NK-92 (cell line): ENCODE results near the gene TMEM248.
"Not testable (repeated sequence)": the region's sequence is repeated elsewhere in the genome, so short reads cannot be mapped to it uniquely, and the experiment has no call there.

ENCODE experiments used
- DNase-seq: peaks from one replicate; lab custom pipeline; 2025; ENCODE audit not compliant: unreplicated experiment; lab: John Stamatoyannopoulos, UW

The TMEM248 gene

DNA sequence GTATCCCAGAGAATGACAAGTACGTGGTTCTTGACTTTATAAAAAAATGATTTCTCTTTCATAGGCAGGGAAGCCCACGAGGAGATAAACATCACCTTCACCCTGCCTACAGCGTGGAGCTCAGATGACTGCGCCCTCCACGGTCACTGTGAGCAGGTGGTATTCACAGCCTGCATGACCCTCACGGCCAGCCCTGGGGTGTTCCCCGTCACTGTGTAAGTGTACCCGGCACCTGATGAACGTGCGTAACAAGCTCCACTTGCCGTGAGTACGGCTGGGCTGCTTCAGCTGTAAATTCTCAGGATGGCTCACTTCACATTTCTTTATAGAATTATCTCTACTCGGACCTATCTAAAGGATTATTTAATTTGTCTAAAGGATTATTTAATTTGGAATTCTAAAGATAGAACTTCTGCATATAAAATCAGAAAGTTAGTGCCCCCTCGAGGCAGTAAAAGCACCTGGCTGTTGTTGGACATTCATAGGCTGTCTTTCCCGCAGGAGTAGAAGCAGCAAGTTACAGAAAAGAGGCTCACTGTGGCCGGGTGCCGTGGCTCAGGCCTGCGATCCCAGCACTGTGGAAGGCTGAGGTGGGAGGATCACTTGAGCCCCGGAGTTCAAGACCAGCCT is 27.6 kb downstream of the TMEM248 start:
- no peak for DNase-seq

DNA sequence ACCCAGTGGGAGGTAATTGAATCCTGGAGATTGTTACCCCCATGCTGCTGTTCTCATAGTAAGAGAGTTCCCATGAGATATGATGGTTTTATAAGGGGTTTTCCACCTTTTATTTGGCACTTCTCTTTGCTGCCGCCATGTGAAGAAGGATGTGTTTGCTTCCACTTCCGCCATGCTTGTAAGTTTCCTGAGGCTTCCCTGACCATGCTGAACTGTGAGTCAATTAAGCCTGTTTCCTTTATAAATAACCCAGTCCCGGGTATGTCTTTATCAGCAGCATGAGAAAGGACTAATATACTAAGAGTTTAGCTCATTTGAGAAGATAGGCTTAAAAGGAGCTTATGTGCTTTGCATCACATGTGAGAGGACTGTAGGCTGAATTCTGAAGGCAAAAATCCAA is 29.3 kb downstream of the TMEM248 start:
- DNase-seq, result no peak

DNA sequence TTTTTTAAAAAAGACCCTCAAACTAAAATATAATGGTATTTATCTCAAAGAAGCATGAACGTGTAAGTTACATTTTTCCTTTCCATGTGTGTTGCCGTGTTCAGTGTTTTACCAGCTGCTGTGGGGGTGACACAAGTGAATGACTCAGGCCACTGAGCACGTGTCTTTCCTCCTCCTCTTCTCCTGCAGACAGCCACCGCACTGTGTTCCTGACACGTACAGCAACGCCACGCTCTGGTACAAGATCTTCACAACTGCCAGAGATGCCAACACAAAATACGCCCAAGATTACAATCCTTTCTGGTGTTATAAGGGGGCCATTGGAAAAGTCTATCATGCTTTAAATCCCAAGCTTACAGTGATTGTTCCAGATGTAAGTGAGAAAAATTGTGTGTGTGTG is 29.7 kb downstream of the TMEM248 start:
- no peak for DNase-seq

DNA sequence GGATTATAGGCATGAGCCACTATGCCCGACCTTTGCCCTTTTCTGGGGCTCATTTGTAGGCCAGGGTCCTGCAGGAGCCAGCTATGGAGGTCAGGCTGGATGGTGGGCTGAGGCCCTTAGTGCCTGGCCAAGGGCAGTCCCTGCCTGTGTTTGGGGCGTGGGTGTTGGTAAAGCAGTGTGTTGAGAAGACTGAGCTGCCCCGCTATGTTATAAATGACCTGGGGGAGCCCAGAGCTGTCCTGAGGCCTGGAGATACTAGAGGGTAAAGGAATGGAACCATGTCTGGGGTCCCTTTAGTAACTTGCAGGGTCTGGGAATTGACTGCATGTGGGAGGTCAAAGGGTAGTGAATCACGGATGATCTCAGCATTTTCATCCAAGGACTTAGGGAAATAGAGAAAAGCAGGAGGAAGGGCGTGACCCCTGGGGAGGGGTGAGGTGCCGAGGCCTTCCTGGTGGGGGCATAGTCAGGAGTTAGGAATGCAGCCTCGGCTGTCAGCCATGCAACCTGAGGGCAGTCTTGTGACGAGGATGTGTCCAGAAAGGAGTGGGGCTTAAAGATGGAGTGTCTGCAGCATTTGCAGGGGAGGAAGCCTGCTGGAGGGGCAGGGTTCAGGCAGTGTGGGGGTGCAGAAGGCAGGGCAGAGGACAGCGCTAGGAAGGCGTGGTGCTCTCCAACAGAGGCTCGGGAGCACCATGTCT is 31.5 kb downstream of the TMEM248 start:
- DNase-seq, result no peak

DNA sequence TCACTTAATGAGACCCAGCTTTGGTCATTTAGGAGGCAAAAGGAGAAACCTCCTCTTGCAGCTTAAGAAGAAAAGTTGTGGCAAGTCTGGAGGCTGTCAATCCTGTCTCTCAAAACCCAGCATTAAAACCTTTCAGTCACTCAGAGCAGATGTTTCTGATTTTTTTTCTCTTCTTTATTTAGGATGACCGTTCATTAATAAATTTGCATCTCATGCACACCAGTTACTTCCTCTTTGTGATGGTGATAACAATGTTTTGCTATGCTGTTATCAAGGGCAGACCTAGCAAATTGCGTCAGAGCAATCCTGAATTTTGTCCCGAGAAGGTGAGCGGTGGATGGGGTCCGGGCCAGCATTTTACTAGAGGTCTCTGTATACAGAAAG is 32.0 kb downstream of the TMEM248 start:
- no peak for DNase-seq

DNA sequence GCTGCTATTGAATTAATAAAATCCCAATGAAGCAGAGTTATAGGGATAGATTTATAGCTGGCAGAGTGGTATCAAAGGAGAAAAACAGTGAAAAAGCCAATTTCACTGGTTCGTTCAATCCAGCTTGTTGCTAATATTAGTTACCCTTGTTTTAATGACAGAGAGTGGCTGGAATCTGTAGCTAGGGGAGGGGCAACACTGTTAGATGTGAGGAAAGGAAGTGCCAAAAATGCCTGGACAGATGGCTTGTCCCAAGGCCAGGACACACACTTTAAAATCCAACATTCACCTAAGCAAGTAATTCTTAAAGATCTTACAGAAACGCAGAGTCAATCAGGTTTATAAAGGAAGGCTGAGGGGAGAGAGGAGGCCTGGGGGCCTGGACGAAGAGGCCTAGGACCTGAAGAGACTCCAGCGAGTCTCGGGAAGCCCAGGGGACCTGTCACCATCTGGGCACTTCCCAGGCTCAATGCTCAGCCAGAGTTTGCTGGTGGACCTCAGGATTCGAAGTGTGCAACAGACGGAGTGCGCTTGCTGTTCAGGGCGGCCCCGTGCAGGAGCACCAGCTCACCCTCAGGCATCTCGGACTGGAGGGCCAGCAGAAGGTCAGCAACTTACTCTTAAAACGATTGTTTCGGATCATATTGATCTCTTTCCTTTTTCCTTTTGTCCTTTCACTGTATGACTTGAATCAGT is 36.7 kb downstream of the TMEM248 start:
- no peak for DNase-seq

DNA sequence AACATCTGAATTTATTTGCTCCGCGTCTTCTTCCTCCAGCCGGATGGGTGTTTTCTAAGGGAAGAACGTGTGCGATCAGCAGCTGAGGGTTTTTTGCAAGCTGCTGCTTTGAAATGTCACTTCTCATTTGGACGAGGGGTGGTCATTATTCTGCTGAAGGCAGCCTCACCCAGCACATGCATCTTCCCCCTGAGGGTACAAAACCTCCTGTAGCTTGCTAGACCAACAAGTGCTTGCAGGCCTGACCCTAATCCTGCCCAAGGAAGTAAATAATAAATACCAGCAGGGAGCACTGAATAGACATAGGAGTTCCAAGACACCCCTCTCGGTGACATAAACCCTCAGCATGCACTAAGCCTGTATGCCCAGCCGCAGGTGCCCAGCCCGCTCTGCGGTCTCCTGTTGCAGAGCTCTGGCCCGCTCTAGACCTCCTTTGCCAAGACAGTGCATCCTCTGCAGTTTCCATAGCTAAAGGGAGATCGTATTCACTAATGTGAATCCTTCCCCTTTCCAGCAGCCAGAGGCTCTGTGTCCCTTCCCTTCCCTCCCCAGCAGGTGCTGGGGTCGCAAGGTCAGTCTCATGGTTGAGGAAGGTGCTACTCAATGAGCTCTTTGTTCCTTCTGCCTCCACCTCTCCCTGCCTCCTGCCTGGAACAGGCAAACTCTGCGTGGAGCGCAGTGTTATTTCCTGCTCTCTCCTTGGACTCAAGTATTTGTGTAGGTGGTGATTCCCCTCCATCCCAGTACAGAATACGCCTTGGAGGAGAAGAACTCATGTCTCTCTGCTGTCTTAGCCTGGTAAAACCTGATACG is 37.7 kb downstream of the TMEM248 start:
- DNase-seq, result no peak

DNA sequence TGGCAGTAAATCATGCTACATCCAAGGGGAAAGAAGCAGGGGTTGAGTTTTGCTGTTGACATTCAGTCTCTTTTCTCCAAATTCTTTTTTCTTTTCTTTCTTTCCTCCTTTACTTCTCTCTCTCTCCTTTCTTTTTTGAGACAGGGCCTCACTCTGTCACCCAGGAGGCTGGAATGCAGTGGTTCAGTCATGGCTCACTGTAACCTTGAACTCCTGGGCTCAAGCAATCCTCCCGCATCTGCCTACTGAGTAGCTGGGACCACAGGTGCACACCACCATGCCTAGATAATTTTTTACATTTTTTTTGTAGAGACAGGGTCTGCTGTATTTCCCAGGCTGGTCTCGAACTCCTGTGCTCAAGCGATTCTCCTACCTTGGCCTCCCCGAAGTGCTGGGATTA is 39.2 kb downstream of the TMEM248 start:
- DNase-seq, result no peak

DNA sequence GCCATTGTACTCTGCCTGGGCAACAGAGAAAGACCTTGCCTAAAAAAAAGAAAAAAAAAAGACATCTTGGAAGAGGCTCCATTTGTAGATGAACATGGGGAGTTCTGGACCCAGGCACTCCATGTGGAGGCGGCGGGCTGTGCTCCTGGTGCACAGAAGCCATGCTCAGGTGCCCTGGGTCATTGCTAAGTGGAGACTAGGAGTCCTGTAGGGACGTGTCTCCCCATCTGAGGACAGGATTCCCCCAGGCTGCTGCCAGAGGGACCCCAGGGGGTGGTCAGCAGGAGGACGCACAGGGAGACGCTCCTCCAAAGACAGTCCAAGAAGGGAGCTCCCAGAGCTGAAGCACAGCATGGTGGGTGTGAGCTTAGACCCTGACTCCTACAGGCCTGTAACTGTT is 40.1 kb downstream of the TMEM248 start:
- DNase-seq, result no peak

DNA sequence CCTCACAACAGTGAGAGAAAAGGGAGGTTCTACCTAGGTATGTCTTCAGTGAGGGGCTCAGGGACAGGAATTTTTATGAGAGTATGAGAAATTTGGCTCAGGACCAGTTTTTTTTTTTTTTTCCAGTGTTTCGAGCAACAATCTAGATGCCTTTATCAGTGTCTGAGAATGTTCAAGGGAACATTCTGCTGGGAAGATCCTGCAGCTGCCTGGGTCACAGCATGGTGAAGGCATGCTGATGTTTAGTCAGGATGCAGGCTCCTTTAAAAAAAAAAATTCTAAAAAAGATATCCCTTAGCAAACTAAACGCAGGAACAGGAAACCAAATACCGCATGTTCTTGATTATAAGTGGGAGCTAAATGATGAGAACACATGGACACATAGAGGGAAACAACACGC is 43.4 kb downstream of the TMEM248 start:
- DNase-seq, result no peak

DNA sequence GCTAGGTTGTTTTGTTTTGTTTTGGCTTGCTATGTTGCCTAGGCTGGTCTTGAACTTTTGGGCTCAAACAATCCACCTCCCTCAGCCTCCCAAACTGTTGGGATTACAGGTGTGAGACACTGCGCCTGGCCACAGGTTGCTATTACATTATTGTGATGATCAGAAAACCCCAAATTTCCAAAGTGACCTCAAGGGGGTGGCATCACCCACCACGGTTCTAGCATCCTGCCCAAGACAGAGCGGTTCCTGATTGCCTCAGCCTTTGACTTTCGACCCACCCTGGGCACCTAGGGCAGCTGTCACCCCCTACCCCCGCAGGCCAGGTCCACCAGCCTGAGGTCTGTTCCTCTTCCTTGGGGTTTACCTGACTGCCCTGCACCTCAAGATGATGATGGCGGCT is 46.0 kb downstream of the TMEM248 start:
- no peak for DNase-seq

DNA sequence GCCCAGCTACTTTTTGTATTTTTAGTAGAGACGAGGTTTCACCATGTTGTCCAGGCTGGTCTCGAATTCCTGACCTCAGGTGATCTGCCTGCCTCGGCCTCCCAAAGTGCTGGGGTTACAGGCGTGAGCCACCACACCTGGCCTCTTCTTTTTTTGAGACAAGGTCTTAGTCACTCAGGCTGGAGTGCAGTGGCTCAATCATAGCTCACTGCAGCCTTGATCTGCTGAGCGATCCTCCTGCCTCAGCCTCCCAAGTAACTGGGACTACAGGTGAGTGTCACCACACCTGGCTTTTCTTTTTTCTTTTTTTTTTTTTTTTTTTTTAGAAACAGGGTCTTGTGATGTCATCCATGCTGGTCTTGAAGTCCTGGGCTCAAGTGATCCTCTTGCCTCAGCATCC is 48.0 kb downstream of the TMEM248 start:
- DNase-seq, result not testable (repeated sequence)

DNA sequence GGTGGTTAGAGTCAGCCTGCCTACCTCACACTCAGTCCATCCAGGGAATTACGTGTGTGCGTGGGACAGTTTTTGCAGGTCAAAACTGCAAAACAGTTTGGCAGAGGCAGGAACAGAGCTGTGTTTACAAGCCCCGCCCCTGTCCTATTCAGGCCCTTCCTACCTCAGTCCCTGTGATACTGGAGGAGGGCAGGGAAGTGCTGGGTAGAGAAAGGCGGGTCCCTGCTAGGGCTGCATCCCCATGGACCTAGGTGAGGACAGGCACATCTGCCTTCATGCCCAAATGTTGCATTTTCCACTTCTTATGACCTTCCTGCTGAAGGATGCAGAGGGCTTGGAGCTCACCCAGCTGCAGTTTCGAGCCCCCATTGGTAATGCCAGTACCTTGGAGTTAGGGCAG is 49.3 kb downstream of the TMEM248 start:
- DNase-seq, result no peak

DNA sequence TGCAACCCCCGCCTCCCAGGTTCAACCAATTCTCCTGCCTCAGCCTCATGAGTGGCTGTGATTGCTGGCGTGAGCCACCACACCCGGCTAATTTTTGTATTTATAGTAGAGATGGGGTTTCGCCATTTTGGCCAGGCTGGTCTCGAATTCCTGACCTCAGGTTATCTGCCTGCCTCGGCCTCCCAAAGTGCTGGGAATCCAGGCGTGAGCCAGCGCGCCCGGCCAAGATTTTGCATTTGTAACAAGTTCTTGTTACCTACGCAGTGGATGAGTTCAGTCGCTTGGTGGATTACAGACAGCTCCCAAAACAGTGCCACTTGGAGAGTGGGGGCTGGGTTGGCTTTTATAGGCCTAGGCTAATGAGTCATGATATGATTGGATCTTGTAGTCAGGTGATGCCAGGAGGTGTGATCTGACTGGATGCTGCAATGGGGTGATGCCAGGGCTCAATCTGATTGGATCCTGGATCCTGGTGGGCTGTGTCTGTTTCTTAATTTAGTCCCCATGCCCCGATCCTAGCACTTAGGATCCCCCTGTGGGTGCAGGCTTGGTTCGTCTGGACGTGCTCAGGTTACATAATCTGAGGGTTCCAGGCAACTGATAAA is 54.1 kb downstream of the TMEM248 start:
- no peak for DNase-seq

DNA sequence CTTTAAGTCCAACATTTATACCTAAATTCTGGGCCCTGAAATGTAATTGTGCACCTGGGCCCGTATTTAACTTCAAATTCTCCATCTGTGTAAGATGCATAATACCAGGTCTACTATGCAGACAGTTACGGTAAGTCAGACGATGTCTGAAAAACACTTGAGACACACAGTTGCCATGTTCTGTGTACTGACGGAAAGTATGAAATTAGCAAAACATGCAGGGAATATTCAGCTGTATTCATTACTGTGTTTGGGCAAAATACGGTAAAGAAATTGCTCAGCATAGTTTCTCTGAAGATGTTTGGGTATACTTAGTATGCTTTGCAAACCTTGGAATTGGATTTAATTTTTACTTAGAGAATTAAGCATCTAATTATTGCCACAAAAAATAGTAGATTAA is 57.3 kb downstream of the TMEM248 start:
- not testable (repeated sequence) for DNase-seq

DNA sequence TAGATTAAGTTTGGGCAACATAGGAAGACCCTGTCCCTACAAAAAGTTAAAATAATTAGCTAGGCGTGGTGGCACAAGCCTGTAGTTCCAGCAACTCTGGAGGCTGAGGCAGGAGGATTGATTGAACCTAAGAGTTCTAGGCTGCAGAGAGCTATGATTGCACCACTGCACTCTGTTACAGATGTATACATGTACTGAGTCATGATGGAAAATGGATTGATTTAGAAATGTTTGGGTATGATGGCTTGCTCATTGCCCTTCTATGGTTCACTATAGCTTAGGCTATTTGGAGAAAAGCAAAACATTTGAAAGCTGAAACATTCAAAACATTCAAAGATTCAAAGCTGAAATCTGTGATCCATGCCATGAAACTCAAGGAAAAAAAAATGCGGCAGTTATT is 58.0 kb downstream of the TMEM248 start:
- DNase-seq, result not testable (repeated sequence)

DNA sequence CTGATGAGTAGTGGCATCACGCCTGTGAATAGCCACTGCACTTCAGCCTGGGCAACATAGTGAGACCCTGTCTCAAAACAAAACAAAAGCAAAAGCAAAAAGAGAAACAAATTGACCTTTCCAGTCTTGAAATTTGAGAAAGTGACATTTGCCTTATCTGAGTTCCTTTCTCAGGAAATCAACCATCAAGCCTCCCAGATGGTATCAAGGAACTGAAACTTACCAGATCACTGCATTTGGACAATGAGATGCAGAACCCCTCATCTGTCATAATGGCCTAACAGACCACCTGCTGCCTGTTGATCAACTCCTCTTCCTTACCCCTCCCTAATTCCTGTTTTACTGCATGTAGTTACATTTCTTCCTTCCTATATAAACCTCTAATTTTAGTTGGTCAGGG is 59.3 kb downstream of the TMEM248 start:
- not testable (repeated sequence) for DNase-seq

DNA sequence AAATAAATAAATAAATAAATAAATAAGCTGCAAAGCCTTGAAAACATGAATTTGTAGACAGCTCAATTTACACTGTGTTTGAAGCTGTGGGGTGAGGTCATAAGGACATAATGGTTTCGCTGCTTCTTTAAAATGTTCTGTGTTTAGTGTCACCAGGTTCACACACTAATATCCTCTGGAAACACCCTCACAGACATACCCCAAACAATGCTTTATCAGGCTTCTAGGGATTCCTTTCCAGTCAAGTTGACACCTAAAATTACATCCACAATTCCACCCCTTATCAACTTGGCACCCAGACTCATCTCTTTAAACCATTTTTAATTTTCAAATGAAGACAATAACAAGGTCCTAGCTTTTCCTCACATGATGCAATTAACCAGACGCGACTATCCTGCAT is 68.5 kb downstream of the TMEM248 start:
- not testable (repeated sequence) for DNase-seq

DNA sequence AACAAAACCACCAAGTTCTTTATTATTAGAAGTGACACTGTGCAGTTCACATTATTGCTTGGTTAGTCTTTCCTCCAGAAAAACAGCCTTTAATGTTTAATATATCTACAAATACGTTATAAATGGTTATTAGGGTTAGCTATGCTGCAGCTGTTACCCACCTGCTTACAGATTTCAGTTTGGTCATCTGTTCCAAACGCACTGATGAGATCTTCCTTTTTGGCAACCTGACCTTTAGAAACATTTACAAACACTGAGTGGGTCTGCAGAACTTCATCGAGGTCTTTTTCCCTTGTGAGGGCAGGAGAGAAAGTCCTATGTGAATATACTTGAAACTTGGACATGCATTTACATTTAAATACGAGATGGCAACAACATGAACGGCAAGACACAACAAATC is 73.0 kb downstream of the TMEM248 start:
- DNase-seq, result not testable (repeated sequence)

DNA sequence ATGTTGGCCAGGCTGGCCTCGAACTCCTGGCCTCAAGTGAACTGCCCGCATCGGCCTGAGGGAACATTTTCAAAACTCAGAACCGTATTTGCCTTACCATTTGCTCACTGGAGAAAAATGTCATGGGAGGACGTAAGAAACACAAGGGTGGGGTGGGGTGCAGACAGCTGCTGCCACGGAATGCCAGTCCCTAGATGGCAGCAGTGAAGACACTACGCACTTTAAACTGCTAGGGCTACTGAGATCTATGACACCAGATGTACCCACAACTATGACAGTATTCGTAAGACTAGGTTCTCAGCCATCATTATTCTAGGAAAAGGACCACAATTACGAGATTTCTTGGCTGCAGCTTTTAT is 73.6 kb downstream of the TMEM248 start:
- not testable (repeated sequence) for DNase-seq

DNA sequence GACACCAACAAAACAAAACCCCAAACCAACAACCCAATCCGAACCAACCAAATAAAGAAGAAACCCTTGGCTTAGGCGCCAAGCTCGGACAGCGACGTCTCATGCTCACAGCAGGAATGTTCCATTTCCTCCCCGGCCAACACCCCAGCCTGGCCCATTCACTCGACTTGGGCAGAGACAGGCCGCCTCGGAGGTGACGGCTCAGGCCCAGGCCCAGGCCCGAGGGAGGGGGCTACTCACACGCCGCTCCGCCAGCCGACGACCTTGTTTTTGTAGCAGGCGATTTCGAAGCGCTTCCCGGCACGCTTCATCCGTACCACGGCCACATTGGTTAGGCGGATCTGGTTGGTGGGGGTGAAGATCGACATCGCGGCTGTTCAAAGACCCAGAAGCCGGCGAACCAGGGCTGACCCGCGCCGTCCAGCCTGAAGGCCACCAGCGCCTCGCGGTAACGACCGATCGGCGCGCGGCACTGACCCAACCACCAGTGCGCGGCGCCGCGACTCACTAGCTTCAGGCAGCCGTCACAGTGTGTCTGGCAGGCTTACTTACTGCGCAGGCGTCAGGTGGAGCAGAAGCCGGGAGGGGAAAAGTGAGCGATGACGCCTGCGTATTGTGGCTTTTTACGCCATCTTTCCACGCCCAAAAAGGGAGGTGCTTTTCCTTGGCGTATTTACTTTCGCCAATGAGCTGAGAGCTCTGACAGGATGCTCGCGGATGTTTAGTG is 74.2 kb downstream of the TMEM248 start, which contains the start of gene SBDS:
Gene SBDS (minus strand): TSS at position 537 of the 727 bp plus-strand sequence. CDS start 169 bp downstream, at position 368.
- peak; percentile 61 for DNase-seq
